Sigmoid colon (tissue), 7 donors: ENCODE measurements around the gene PRKG1. TPM values are rescaled to one million over a fixed set of nuclear protein-coding genes. Genes with fewer than 3 reads are reported as not detected.

Experiments used
- DNase-seq: peaks from one replicate; pipeline ENCODE4 v3.0.0-alpha.2; 2019
- H3K27ac ChIP-seq, 4 donors: fragments of 200-600 bp; sonication (generic); one replicate each; pipeline ENCODE4 v1.5.1; 2016 to 2019; ENCODE audit warnings: mild to moderate bottlenecking in 1 of 4
- H3K27me3 ChIP-seq, 3 donors: fragments of 200-600 bp; sonication (generic); one replicate each; pipeline ENCODE4 v1.5.1; 2019; ENCODE audit warnings: mild to moderate bottlenecking in 1 of 3
- H3K36me3 ChIP-seq, 4 donors: fragments of 200-600 bp; sonication (generic); one replicate each; pipeline ENCODE4 v1.5.1; 2016 to 2019
- H3K4me1 ChIP-seq, 4 donors: fragments of 200-600 bp; sonication (generic); one replicate each; pipeline ENCODE4 v1.5.1; 2017 to 2019
- H3K4me3 ChIP-seq, 4 donors: fragments of 200-600 bp; sonication (generic); one replicate each; pipeline ENCODE4 v1.5.1; 2017 to 2019; ENCODE audit warnings: mild to moderate bottlenecking in 2 of 4, moderate library complexity in 1 of 4
- H3K9me3 ChIP-seq, 4 donors: fragments of 200-600 bp in 3 of 4; sonication (generic) in 3 of 4; one replicate each; pipeline versions ENCODE4 v1.5.1 to v1.6.1; 2013 to 2019
- EP300 ChIP-seq, 4 donors: sonication (generic); formaldehyde crosslinking; IDR thresholded peaks; one replicate each; pipeline ENCODE4 v1.6.1; 2017; ENCODE audit warnings: antibody characterized with exemption in 4 of 4
- POLR2A ChIP-seq, 2 donors: fragments of 450-650 bp; IDR thresholded peaks; one replicate each; pipeline ENCODE4 v1.6.1; 2016; ENCODE audit warnings: antibody characterized with exemption in 2 of 2, mild to moderate bottlenecking in 2 of 2, moderate library complexity in 2 of 2
- POLR2AphosphoS5 ChIP-seq, 4 donors: sonication (generic); formaldehyde crosslinking; IDR thresholded peaks; one replicate each; pipeline ENCODE4 v1.6.1; 2017; ENCODE audit warnings: antibody characterized with exemption in 4 of 4
- WGBS, 2 donors: extraction: QIAGEN DNeasy Blood & Tissue Kit; methylation state at CpG; one replicate each; pipeline ENCODE4 v1.1.7; 2013; 5-methylcytosine and 5-hydroxymethylcytosine counted together
- intact Hi-C: fragments of 100-400 bp; cut with DNase I; formaldehyde crosslinking; loops from one replicate; pipeline ENCODE4 v1.15.1; 2023
- polyA plus RNA-seq, 3 donors: library from polyadenylated mRNA; stranded (reverse); fragments of 200-250 nt; gene quantifications; one replicate each; pipeline ENCODE4 v1.2.3, GENCODE V29; 2013
- total RNA-seq, 4 donors: library from RNA; depleted of rRNA; stranded (reverse); fragments of >200 nt; gene quantifications; one replicate each; pipeline ENCODE4 v1.1.0, GENCODE V29; 2016
- TF ChIP-seq, protein P1 (sequence below), 4 experiments: fragments of 450-650 bp in 3 of 4; fragments of 200-600 bp in 1 of 4; IDR thresholded peaks; one replicate each; pipeline ENCODE4 v1.5.1; 2016 to 2019; ENCODE audit warnings: antibody characterized with exemption in 4 of 4, mild to moderate bottlenecking in 3 of 4, moderate library complexity in 2 of 4
- donor health status: healthy with polysubstance abuse.
- donor health status: Bipolar disorder and iron deficiency.
- donor health status: healthy.

Gene PRKG1
- total and polyA plus RNA-seq, 7 donors = 3.7 to 92.9 (median 60.2) TPM

GRCh38 chr10:51834548-51834947 is 760.3 kb downstream of the PRKG1 start:
- DNase-seq = no peak
- intact Hi-C loops = no loop called here
- WGBS, 2 donors = 97 to 99% methylated on average over 1 of the region's 1 CpG

GRCh38 chr10:51838471-51838870 is 764.2 kb downstream of the PRKG1 start:
- no peak for TF ChIP-seq POLR2AphosphoS5 (IDR thresholded peaks at IDR 0.05)
- TF ChIP-seq EP300 (IDR thresholded peaks at IDR 0.05) = no peak
- TF ChIP-seq, protein P1, sequence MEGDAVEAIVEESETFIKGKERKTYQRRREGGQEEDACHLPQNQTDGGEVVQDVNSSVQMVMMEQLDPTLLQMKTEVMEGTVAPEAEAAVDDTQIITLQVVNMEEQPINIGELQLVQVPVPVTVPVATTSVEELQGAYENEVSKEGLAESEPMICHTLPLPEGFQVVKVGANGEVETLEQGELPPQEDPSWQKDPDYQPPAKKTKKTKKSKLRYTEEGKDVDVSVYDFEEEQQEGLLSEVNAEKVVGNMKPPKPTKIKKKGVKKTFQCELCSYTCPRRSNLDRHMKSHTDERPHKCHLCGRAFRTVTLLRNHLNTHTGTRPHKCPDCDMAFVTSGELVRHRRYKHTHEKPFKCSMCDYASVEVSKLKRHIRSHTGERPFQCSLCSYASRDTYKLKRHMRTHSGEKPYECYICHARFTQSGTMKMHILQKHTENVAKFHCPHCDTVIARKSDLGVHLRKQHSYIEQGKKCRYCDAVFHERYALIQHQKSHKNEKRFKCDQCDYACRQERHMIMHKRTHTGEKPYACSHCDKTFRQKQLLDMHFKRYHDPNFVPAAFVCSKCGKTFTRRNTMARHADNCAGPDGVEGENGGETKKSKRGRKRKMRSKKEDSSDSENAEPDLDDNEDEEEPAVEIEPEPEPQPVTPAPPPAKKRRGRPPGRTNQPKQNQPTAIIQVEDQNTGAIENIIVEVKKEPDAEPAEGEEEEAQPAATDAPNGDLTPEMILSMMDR (IDR thresholded peaks at IDR 0.05) = no peak
- TF ChIP-seq POLR2A (IDR thresholded peaks at IDR 0.05) = no peak
- intact Hi-C loops = no loop called here
- Histone ChIP-seq H3K4me1 (peaks cover 0 to 8% (median 0%) of the 10 kb centered on the region in 4 donors), H3K27me3 (no peaks in the 10 kb centered on the region), H3K36me3 (no peaks in the 10 kb centered on the region), H3K9me3 (no peaks in the 10 kb centered on the region), H3K27ac (no peak overlapping the region), H3K4me3 (no peak overlapping the region)
- 79 to 85% methylated on average over 3 of the region's 3 CpGs for WGBS, 2 donors
- DNase-seq = no peak

More at GRCh38 chr10:51834548-51834947, 760.3 kb downstream of the PRKG1 start:
- no peaks in the 10 kb centered on the region for H3K36me3 ChIP-seq
- H3K4me1 ChIP-seq = peaks cover 0 to 8% (median 0%) of the 10 kb centered on the region in 4 donors
- TF ChIP-seq, protein P1 (IDR thresholded peaks at IDR 0.05) = no peak
- TF ChIP-seq POLR2AphosphoS5 (IDR thresholded peaks at IDR 0.05) (no peak), POLR2A (IDR thresholded peaks at IDR 0.05) (no peak), EP300 (IDR thresholded peaks at IDR 0.05) (no peak)
- no peaks in the 10 kb centered on the region for H3K9me3 ChIP-seq
- H3K27ac ChIP-seq = no peak overlapping the region
- H3K4me3 ChIP-seq = no peak overlapping the region
- H3K27me3 ChIP-seq = no peaks in the 10 kb centered on the region

GRCh38 chr10:51843966-51844365 is 769.7 kb downstream of the PRKG1 start:
- Histone ChIP-seq H3K27ac (no peak overlapping the region), H3K27me3 (no peaks in the 10 kb centered on the region), H3K36me3 (no peaks in the 10 kb centered on the region), H3K9me3 (no peaks in the 10 kb centered on the region), H3K4me3 (no peak overlapping the region), H3K4me1 (no peaks in the 10 kb centered on the region)
- DNase-seq = no peak
- 85 to 92% methylated on average over 2 of the region's 2 CpGs for WGBS, 2 donors
- TF ChIP-seq POLR2AphosphoS5 (IDR thresholded peaks at IDR 0.05) = no peak
- no peak for TF ChIP-seq EP300 (IDR thresholded peaks at IDR 0.05)
- no peak for TF ChIP-seq POLR2A (IDR thresholded peaks at IDR 0.05)
- TF ChIP-seq, protein P1 (IDR thresholded peaks at IDR 0.05) = no peak
- intact Hi-C loops = no loop called here

DNA sequence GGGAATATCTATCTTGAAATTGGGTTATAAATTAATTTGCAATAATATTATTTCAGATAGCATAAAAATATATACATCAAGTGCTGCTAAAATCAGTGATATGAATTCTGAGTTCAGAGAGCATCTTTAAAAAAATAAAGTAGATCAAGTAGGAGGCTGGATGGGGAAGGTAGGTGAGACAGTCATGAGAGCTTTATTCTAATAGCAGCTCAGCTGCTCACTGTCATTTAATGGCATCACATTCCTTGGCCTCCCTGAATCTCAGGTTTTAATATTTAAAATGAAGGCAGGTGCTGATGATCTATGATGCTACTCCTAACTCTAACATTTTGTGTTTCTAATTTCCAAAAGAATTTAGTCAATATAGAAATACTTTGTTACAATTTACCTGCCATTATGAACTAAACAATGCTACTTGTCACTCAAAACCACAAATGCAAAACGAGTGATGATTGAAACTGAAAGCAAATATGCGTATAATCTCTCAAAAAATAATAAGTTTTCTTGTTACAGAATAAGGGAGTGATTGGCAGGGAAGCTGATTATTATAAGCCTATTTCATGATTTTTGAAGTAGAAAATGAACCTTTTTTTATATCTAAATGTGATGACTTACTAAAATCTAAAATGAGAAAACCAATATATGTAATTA is 772.7 kb downstream of the PRKG1 start:
- no peaks in the 10 kb centered on the region for H3K27me3 ChIP-seq
- H3K4me3 ChIP-seq = no peak overlapping the region
- TF ChIP-seq POLR2A (IDR thresholded peaks at IDR 0.05) = no peak
- no peak for TF ChIP-seq POLR2AphosphoS5 (IDR thresholded peaks at IDR 0.05)
- TF ChIP-seq, protein P1 (IDR thresholded peaks at IDR 0.05) = no peak
- TF ChIP-seq EP300 (IDR thresholded peaks at IDR 0.05) = no peak
- no peak for DNase-seq
- no peaks in the 10 kb centered on the region for H3K36me3 ChIP-seq
- WGBS, 2 donors = 63 to 66% methylated on average over 2 of the region's 2 CpGs
- no peaks in the 10 kb centered on the region for H3K9me3 ChIP-seq
- no peak overlapping the region for H3K27ac ChIP-seq
- intact Hi-C loops = no loop called here
- H3K4me1 ChIP-seq = no peaks in the 10 kb centered on the region

GRCh38 chr10:51852297-51852696 is 778.0 kb downstream of the PRKG1 start:
- Histone ChIP-seq H3K4me1 (no peaks in the 10 kb centered on the region), H3K9me3 (peaks cover 0 to 4% (median 2%) of the 10 kb centered on the region in 4 donors), H3K36me3 (no peaks in the 10 kb centered on the region), H3K27me3 (no peaks in the 10 kb centered on the region), H3K27ac (no peak overlapping the region), H3K4me3 (no peak overlapping the region)
- DNase-seq = no peak
- TF ChIP-seq, protein P1 (IDR thresholded peaks at IDR 0.05) = no peak
- TF ChIP-seq POLR2A (IDR thresholded peaks at IDR 0.05) (no peak), POLR2AphosphoS5 (IDR thresholded peaks at IDR 0.05) (no peak), EP300 (IDR thresholded peaks at IDR 0.05) (no peak)
- intact Hi-C loops = no loop called here
